Measurements from ENCODE around the gene PHKA2.

- no peak for TF ChIP-seq FOS (IDR thresholded peaks at IDR 0.05; ENCODE audit: borderline replicate concordance, extremely low read depth, insufficient read length)
- no peak for TF ChIP-seq EGR1 (IDR thresholded peaks at IDR 0.05; ENCODE audit: borderline replicate concordance in 1 of 2, low read depth in 2 of 2, low read length in 2 of 2)
- TF ChIP-seq ATF2 (IDR thresholded peaks at IDR 0.05; ENCODE audit: low read length): no peak
- TF ChIP-seq NBN (IDR thresholded peaks at IDR 0.05): no peak
- no peak for TF ChIP-seq CTCF (IDR thresholded peaks at IDR 0.05 in 2 of 3, conservative IDR thresholded peaks at IDR 0.05 in 1 of 3; ENCODE audit: control insufficient read depth in 2 of 3, extremely low read depth in 1 of 3, insufficient read depth in 1 of 3, low read depth in 3 of 3, low read length in 3 of 3)
Measured at GRCh38 chrX:18887825-18888212, 96.1 kb downstream of the PHKA2 start.

Data from GM12878 (cell line).